Common myeloid progenitor, CD34-positive (primary cell): ENCODE measurements around the gene CPLX4.

ENCODE experiments used
- CTCF ChIA-PET: fragments of 350-600 bp; sonication (Branson Sonifier 250); formaldehyde crosslinking; loops from one replicate; lab custom pipeline; 2021; ENCODE audit warnings: antibody characterized with exemption; lab: Charles Lee
- POLR2A ChIA-PET: fragments of 350-600 bp; sonication (Branson Sonifier 250); formaldehyde crosslinking; loops from one replicate; lab custom pipeline; 2021; ENCODE audit warnings: antibody characterized with exemption; lab: Charles Lee
- DNase-seq, 3 donors: peaks; one replicate each; pipeline versions ENCODE4 v3.0.0 to v3.0.0-alpha.2; 2013
- H3K27ac ChIP-seq, 2 experiments: 1 replicate in 1 of 2; 2 replicates in 1 of 2; pipeline ENCODE4 v1.7.0; 2013; ENCODE audit warnings: inconsistent platforms in 2 of 2, low read length in 2 of 2, mild to moderate bottlenecking in 2 of 2, low read depth in 1 of 2, moderate library complexity in 1 of 2; ENCODE audit not compliant: severe bottlenecking in 2 of 2, insufficient read depth in 1 of 2, poor library complexity in 1 of 2
- H3K27me3 ChIP-seq, 5 experiments: replicated peaks in 2 of 5; 1 replicate in 3 of 5; 2 replicates in 2 of 5; pipeline versions ENCODE4 v1.6.1 to v1.7.0; 2013; ENCODE audit warnings: low read length in 4 of 5, mild to moderate bottlenecking in 2 of 5, moderate library complexity in 2 of 5, inconsistent platforms in 1 of 5; ENCODE audit not compliant: insufficient read depth in 5 of 5, control insufficient read depth in 4 of 5
- H3K36me3 ChIP-seq, 4 experiments: 1 replicate in 2 of 4; 2 replicates in 2 of 4; pipeline versions ENCODE4 v1.6.1 to v1.7.0; 2013; ENCODE audit warnings: low read length in 3 of 4, control low read depth in 1 of 4, mild to moderate bottlenecking in 1 of 4; ENCODE audit not compliant: control insufficient read depth in 4 of 4, insufficient read depth in 4 of 4
- H3K4me1 ChIP-seq, 4 experiments: 1 replicate in 3 of 4; 2 replicates in 1 of 4; pipeline versions ENCODE4 v1.6.1 to v1.7.1; 2013; ENCODE audit warnings: low read length in 3 of 4, mild to moderate bottlenecking in 3 of 4, control low read depth in 1 of 4, inconsistent platforms in 1 of 4, moderate library complexity in 1 of 4; ENCODE audit not compliant: control insufficient read depth in 4 of 4, insufficient read depth in 4 of 4; ENCODE audit errors: control extremely low read depth in 1 of 4
- H3K4me3 ChIP-seq, 7 experiments: 1 replicate in 4 of 7; 2 replicates in 3 of 7; pipeline versions ENCODE4 v1.5.1 to v1.7.0; 2013; ENCODE audit warnings: mild to moderate bottlenecking in 7 of 7, low read length in 6 of 7, moderate library complexity in 6 of 7, inconsistent platforms in 2 of 7, low read depth in 2 of 7, control low read depth in 1 of 7; ENCODE audit not compliant: insufficient read depth in 4 of 7, control insufficient read depth in 1 of 7; ENCODE audit errors: extremely low read depth in 1 of 7
- H3K9me3 ChIP-seq, 5 experiments: 1 replicate in 4 of 5; 2 replicates in 1 of 5; pipeline versions ENCODE4 v1.6.1 to v1.7.1; 2013; ENCODE audit warnings: low read length in 4 of 5, mild to moderate bottlenecking in 2 of 5, inconsistent platforms in 1 of 5, low read depth in 1 of 5, moderate library complexity in 1 of 5; ENCODE audit not compliant: control insufficient read depth in 4 of 5, insufficient read depth in 2 of 5; ENCODE audit errors: control extremely low read depth in 1 of 5
- WGBS: methylation state at CpG from one replicate; pipeline ENCODE4 v1.1.5; 2013; ENCODE audit not compliant: insufficient coverage; 5-methylcytosine and 5-hydroxymethylcytosine counted together

CPLX4 gene

DNA sequence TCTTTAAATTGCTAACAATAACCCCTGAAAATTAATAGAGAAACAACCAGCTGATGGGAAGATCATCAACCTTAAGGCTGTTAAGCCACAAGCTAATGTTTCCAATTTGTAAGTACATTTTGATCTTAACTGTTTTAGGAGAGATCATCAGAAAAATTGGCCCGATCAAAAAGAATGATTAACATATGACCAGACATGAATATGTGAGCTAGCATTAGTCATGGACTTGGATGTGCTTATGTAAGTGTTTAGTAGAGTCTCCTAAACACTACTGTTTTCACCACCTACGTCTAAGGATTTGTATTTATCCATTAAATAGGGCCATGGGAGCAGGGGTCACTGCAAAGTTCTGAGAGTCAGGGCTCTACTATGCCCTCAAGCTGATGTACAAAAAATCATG is 36.3 kb upstream of the CPLX4 start:
- CTCF ChIA-PET: interaction anchor here (1.2 to 6.1 kb wide), 5 partner anchors 18 to 91 kb away, joined by 3 to 34 read pairs (median 5); no protein-coding TSS in a partner anchor
- no peak for DNase-seq

DNA sequence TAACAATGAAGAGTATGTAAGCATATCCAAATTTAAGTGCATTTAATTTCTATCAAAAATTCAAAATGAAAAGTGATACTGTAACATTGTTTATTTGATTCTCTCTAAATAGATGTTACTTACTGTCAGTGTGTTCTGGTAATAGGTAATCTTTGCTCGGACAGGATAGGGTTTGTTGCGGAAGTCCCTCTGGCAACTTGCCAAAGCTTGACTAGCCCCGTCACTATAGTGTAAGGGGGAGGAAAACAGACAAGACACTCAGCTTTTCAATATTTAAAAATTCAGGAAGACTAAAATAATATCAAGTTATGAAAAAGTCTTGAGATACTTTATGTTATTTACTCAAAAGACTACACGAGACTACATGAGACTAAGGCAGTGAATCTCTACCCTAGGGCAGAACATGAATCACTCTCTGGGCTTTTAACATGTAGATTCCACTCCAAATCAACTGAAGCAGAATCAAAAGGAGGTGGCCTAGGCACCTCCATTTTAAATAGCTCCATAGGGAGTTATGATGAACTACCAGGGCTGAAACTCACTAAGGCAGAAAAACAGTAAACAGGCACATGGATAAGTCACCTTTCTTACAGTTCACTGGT is 34.7 kb upstream of the CPLX4 start:
- Histone ChIP-seq H3K4me1 (peaks cover 0 to 12% (median 5%) of the 10 kb centered on the region in 4 experiments), H3K9me3 (no peaks in the 10 kb centered on the region), H3K36me3 (peaks cover 38 to 66% (median 56%) of the 10 kb centered on the region in 4 experiments), H3K27ac (no peak overlapping the region), H3K4me3 (no peak overlapping the region), H3K27me3 (no peaks in the 10 kb centered on the region)
- no peak for DNase-seq
- no CpG with 5 or more reads among the region's 4 CpGs for WGBS
- ChIA-PET CTCF (interaction anchor here (1.4 to 6.1 kb wide), 3 partner anchors 17 to 104 kb away, joined by 4 to 34 read pairs (median 18); no protein-coding TSS in a partner anchor), POLR2A (no interaction called here)

More for the DNA sequence above, 36.3 kb upstream of the CPLX4 start:
- POLR2A ChIA-PET: interaction anchor here (0.6 kb wide), 1 partner anchor 1842 kb away, joined by 3 read pairs; no protein-coding TSS in a partner anchor
- peaks cover 0 to 19% (median 11%) of the 10 kb centered on the region in 4 experiments for H3K4me1 ChIP-seq
- 90% methylated on average over 2 of the region's 2 CpGs for WGBS
- H3K27me3 ChIP-seq: no peaks in the 10 kb centered on the region
- peaks cover 28 to 53% (median 45%) of the 10 kb centered on the region in 4 experiments for H3K36me3 ChIP-seq
- no peaks in the 10 kb centered on the region for H3K9me3 ChIP-seq
- H3K27ac ChIP-seq: no peak overlapping the region
- no peak overlapping the region for H3K4me3 ChIP-seq

DNA sequence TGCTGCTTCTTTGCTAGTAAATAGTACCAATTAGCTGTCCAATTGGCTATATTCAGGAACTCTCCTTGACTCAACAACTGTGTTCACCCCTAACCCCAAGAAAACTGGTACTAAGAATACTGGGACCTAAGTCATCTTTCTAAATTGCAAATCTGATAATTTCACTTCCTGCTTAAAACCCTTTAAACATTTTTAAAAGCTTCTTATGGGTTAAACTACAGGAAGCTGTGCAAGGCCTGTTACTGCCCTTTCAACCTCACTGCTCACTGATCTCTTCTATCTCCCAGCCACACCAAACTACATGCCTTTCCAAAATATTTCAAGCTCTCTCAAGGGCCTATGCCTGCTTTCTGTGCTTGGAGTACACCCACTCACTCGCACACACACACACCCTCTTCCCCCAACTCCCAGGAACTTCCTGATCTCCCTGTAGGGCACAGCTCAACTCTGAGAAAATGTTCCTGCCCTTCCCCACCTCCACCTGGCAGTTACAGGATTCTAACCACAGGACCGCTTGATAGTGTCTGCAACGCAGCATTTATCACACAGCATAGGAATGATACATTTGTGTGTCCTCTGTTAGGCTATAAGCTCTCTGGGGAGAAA is 33.9 kb upstream of the CPLX4 start:
- Histone ChIP-seq H3K36me3 (peaks cover 40 to 74% (median 60%) of the 10 kb centered on the region in 4 experiments), H3K27me3 (no peaks in the 10 kb centered on the region), H3K9me3 (no peaks in the 10 kb centered on the region), H3K4me1 (peaks cover 0 to 5% (median 0%) of the 10 kb centered on the region in 4 experiments), H3K27ac (no peak overlapping the region), H3K4me3 (no peak overlapping the region)
- ChIA-PET CTCF (interaction anchor here (1.4 to 6.1 kb wide), 3 partner anchors 16 to 103 kb away, joined by 4 to 34 read pairs (median 18); no protein-coding TSS in a partner anchor), POLR2A (no interaction called here)
- DNase-seq: no peak
- WGBS: 100% methylated on average over 3 of the region's 3 CpGs

DNA sequence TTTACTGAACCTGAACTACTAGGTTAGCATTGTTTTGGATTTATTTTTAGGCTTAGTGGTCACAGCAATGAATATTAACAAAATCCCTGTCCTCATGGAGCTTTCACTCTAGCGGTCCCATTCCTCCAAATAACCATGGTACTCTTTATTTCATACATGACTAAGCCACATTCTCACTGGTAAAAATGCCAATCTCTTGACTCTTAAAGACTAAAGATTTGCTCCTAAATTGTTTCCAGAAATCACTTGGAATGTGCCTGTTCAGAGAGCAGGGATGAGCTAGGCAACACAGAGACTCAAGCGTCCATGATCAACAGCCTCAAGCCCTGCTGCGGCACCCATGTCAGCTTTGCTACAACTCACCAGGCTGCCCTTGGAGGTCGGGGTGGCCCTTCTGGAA is 27.1 kb upstream of the CPLX4 start:
- H3K36me3 ChIP-seq: peaks cover 37 to 92% (median 67%) of the 10 kb centered on the region in 4 experiments
- ChIA-PET CTCF (no interaction called here), POLR2A (no interaction called here)
- H3K27ac ChIP-seq: no peak overlapping the region
- 95% methylated on average over 4 of the region's 4 CpGs for WGBS
- peaks cover 0 to 37% (median 8%) of the 10 kb centered on the region in 5 experiments for H3K9me3 ChIP-seq
- H3K4me1 ChIP-seq: no peaks in the 10 kb centered on the region
- H3K4me3 ChIP-seq: no peak overlapping the region
- no peaks in the 10 kb centered on the region for H3K27me3 ChIP-seq
- DNase-seq: no peak

DNA sequence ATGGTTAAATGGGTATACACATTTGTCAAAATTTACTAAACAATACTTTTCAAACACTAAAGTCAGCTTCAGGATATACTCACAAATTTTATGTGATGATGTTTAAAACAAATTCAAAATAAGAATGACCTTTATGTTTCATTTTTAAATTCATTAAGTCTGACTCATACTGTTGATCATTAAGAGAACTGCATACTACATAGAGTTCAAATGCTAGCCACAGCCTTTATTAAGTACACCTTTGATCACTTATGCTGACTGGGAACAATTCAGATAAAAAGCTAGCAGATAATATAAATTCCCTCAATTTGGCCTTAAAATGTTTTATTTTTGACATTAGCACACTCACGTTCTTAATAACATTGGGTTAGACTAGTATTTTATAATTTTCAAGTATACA is 26.5 kb upstream of the CPLX4 start:
- DNase-seq: no peak
- Histone ChIP-seq H3K27ac (no peak overlapping the region), H3K9me3 (peaks cover under 1 to 42% (median 8%) of the 10 kb centered on the region in 5 experiments), H3K4me3 (no peak overlapping the region), H3K27me3 (no peaks in the 10 kb centered on the region), H3K4me1 (no peaks in the 10 kb centered on the region), H3K36me3 (peaks cover 37 to 97% (median 68%) of the 10 kb centered on the region in 4 experiments)
- WGBS: no CpG with 5 or more reads among the region's 1 CpG
- CTCF ChIA-PET: no interaction called here
- POLR2A ChIA-PET: no interaction called here

DNA sequence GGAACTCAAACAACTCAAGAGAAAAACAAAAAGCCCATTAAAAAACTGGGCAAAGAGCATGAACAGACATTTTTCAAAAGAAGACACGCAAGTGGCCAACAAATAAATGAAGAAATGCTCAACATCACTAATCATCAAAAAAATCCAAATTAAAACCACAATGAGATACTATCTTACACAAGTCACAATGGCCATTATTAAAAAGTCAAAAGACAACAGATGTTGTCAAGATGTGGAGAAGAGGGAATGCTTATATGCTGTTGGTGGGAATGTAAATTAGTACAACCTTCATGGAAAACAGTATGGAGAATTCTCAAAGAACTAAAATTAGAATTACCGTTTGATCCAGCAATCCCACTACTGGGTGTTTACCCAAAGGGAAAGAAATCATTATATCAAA is 25.5 kb upstream of the CPLX4 start:
- WGBS: 100% methylated on average over 1 of the region's 2 CpGs
- peaks cover 39 to 100% (median 70%) of the 10 kb centered on the region in 4 experiments for H3K36me3 ChIP-seq
- H3K9me3 ChIP-seq: peaks cover 3 to 52% (median 8%) of the 10 kb centered on the region in 5 experiments
- no peaks in the 10 kb centered on the region for H3K4me1 ChIP-seq
- POLR2A ChIA-PET: no interaction called here
- no peak overlapping the region for H3K27ac ChIP-seq
- no peak overlapping the region for H3K4me3 ChIP-seq
- CTCF ChIA-PET: no interaction called here
- DNase-seq: no peak
- no peaks in the 10 kb centered on the region for H3K27me3 ChIP-seq

DNA sequence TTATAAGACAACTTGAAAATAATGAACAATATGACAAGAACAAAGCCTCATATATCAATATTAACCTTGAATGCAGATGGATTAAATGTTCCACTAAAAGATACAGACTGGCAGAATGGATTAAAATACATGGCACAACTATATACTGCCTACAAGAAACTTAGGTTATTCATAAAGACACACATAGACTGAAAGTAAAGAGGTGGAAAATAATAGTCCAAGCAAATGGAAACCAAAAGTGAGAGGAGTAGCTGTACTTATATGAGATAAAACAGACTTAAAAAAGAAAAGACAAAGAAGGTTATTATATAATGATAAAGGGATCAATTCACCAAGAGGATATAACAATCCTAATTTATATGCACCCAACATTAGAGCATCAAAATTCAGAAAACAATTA is 22.4 kb upstream of the CPLX4 start:
- no peak for DNase-seq
- Histone ChIP-seq H3K27me3 (no peaks in the 10 kb centered on the region), H3K36me3 (peaks cover 43 to 98% (median 65%) of the 10 kb centered on the region in 4 experiments), H3K4me3 (no peak overlapping the region), H3K9me3 (peaks cover 3 to 52% (median 8%) of the 10 kb centered on the region in 5 experiments), H3K4me1 (no peaks in the 10 kb centered on the region), H3K27ac (no peak overlapping the region)
- ChIA-PET CTCF (no interaction called here), POLR2A (no interaction called here)
